ENCODE measurements around the gene TC2N.

GRCh38 chr14:91878274-91878673, 10.9 kb upstream of the TC2N start:
- TF ChIP-seq SP1 (IDR thresholded peaks at IDR 0.05) (no peak), CTCF (IDR thresholded peaks at IDR 0.05; ENCODE audit: low read depth, low read length, missing input control) (no peak), TAF1 (conservative IDR thresholded peaks at IDR 0.05) (no peak), REST (IDR thresholded peaks at IDR 0.05) (no peak), MAX (IDR thresholded peaks at IDR 0.05) (no peak), JUND (IDR thresholded peaks at IDR 0.05) (no peak), RAD21 (IDR thresholded peaks at IDR 0.05) (no peak)
